Activated CD4-positive, alpha-beta T cell treated with anti-CD3 and anti-CD28 coated beads for 4 hours (primary cell): ENCODE measurements around the gene LEMD2.

Experiments used
- DNase-seq, 2 donors: peaks; one replicate each; pipeline ENCODE4 v3.0.0-alpha.2; 2020

Gene LEMD2

DNA sequence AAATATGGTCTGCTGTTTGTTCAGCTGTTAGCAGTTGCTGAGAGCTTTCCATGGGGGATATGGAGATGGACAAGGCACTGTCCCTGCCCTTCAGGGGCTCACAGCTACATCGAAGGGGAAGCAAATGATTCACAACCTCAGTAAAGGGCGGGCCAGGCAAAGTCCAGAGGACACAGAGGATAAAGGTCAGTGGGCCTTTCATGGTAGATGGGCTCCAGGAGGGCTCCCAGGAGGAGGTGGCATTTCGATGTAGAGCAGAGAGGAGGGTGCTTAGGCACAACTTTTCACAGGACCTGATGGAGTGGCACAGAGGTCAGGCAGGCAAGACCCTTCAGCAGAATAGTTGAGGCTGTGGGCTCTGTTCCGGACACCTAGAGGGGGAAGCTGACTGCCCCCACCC, 30.1 kb upstream of the LEMD2 start:
- DNase-seq: no peak

DNA sequence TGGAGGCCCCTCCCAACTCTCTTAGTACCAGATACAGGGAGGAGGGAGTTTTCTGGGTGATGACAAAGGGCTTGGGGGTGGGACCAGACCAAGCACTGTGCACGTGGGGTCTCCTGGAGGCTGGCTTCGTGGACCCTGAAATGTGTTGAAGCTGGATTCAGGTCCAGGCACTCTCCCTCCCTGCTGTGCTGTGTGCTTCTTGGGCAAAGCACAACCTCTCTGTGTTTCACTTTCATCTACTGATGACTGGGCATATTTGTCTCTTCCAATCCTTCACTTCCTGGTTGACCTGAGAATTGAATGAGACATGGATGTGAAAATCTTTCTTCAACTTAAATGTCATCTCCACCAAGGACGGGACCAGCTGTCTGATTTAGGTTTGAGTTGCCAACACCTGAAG, 29.4 kb upstream of the LEMD2 start:
- DNase-seq: no peak

DNA sequence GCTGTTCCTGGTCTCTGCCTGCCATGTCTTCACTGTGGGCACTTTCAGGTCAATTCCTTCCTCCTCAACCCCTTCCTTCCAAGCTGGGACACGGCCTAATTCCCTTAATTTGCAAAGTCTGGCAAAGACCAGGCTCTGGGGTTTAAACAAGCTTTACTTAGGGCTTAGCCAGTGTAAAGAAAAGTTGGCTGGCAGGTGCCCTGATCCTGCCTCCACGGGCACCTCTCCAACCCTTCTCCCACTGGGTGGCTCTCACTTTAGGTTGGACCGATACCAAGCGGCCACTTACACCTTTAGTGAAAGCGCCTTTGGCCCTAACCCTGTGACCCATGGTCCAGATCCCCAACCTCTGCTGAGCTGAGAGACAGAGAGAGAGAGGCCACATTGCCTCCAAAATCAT, 28.6 kb upstream of the LEMD2 start:
- DNase-seq: no peak

DNA sequence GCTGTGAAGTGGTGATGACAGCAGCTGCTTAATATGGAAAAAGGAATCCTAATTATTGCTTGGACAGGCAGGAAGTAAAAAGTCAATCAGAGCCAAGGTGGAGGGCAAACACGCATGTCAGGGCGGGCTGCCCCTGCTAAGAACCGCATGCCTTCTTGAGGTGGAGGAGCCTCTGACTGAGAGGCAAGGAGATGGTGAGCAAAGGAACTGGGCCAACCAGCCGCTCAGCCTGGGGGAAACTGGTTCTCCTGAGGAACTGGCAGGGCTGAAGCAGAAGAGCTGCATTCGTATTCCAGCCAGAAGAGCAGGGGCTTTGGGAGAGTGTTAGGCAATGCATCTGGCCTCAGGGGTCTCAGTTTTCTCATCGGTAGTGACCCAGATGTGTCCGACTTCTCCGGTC, 28.0 kb upstream of the LEMD2 start:
- no peak for DNase-seq

DNA sequence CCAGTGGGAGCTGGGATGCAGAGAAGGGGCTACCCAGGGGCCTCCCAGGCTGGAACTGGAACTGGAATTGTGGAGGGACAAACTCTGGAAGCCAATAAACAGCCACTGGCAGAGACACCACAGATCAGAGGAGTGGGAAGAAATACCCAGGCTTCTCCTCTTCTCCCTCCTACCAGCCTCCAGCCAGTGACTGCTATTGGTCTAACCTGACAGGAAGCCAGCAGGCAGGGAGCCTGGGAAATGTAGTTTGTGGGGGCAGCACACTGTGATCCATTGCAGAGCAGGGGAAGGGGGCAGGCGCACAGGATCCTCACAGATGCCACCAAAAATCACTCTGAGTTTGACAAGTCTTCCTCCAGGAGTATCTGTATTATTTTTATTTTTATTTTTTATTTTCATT, 26.9 kb upstream of the LEMD2 start:
- DNase-seq: no peak

DNA sequence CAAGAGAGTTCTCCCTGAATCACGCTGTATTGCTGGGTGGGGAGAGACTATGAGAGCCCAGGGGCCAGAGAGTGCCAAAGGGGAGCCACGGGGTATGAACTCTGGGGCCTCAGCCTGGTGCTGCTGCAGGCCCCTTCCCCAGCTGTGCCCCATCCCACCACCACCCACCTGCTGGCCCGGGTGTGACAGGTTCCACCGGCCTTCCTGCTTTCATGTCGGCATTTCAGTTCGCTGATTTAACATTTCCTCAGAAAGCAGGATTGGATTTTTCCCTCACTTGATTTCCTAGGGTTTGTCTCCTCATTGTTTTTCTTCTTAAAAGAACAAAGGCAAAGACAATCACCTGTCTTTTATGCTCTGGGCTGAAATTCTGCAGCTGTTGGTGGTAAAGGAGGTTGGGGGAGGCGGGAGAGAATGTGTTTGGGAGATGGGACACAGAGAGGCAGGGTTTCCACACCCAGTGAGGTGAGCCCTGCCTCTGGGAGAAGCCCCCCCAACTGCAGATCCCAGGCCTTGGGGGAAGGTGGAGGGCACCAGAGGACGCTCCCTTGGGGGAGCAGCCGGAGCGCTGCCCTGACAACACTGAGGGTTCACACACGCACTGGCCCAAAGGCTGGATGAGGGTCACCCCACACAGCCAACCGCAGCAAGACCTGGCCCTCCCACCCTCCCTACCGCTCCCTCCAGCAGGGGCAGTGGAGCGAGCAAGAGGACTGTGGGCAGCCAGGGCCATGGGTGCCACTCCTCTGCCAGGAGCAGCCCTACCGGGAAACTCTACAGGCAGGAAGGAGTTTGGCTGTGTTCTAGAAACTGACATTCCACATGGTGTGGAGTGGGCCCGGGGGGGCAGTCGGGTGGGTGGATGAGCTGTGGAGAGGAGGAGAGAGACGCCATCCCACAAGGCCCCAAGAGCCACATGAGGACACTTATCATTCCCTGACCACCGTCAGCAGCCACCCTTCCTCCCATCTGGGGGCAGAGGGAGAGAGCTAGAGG, 25.4 kb upstream of the LEMD2 start:
- no peak for DNase-seq

DNA sequence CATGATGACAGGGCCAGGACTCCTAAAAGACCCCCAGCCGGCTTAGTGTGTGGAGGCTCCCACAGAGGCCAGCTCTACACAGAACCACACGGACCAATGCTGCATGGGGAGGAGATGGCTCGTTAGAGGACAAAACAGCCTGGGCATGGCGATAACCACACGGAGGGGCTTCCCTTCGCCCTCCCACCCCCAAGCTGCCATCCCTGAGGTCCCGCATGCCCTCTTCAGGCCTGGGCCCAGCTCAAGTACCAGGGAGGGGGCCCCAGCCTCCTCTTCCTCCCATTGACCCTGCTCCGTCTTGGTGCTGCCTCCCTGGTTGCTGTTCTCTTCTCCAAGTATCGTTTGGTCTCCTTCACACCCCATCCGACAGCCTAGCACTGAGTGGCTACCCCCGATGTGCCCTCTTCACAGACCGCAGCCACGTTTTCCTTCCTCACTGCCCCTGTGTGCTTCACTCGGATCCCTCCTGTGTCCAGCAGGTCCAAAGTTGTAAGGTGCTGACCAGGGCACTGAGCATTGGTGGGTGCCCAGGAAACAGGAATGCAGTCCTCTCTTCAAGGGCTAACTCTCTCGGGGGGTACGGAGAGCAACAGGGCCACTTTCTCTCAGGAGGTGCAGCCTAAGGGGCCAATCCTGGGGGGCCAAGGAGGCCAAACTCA, 24.4 kb upstream of the LEMD2 start:
- no peak for DNase-seq

DNA sequence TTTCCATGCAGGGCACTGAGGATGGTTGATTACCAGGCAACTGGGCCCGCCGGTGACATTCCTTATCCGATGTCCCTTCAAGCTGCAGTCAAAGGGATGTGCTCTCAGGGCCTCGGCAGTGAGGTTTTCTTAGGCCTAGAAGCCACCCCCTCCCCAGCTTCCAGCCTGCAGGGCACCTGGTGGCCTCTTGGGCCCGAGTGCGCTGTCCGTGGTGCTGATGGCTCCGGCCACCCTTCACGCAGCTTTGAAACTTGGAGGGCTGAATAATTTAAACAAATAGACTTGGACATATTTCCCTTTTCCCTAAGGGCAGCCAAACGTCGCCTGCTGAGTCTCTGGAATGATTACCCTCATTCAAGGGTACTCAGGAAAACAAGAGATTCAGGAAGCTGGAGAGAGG, 23.7 kb upstream of the LEMD2 start:
- DNase-seq: peak in 1 of 2 donors; percentile 9

DNA sequence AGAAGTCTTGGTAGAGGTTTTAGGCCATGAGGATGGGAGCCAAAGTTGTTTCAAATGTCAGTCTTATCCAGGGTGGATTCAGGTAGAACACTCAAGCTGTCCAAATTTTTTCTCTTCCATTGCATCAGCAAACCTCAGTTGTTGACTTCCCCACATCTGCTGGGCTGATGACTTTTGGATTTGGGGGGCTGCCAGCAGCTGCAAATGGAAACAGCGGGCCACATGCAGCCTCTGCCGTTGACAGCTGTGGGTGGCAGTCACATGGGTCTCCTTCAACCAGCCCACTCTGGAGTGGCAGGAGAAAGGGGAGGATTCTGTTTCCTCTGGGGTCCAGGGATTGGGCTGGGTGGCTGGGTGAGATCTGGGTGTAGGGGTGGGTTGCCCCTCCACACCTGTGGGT, 20.7 kb upstream of the LEMD2 start:
- DNase-seq: no peak

DNA sequence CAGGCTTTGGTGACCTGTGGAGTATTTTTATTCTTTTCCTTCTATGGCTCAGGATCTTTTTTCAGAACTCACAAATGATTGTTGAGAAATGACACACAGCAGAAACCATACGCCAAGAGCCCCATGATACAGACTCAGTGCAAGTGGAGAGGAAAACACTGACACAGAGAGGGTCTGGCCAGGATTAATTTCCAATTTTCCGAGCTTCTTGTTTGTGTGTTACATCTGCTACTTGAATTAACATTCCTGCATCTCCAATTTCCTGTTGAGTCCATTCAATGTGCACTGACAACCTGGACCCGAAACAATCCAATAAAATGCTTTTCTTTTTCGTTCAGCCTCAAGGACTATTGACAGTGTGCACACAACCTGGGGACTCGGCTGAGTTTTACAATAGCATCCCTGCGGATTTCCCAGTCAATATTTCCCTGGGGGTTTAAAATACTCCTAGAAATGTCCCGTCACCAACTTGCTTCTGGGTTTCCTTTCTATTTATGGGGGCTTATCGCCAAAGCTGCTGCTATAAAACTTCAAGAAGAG, 19.8 kb upstream of the LEMD2 start:
- DNase-seq: no peak

DNA sequence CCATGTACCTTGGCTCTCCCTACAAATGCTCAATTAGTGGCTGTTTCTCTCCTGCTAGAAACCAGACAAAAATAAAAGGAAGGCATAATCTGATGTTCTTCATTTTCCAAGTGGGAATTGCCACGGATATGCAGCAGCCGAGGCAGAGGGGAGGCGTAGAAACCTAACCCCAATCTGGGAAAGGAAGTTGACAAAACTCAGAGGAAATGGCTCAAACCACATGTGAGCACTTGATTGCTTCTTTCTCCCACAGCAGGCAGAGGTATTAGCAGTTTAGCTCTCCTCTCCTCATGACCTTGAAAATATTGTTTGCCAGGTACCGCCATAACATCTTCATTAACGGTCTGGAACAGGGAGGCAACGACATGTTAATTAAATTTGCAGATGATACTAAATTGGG, 18.7 kb upstream of the LEMD2 start:
- no peak for DNase-seq

DNA sequence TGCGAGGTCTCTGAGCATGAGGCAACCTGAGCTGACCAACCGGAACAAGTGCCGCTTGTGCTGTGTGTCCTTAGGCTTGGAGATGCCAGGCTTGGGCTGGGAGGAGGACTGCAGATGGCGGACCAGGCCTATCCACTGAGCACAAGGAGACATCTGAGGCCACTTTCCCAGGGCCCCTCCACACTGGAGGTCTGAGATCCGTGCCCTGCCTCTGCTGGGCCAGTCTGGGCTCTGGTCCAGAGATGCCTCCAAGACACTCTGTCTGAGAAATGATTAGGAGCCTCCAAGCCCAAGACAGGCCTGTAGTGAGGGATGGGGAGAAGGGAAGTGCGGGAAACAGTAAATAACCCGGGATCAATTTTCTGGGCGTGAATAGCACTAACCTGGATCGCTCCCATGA, 17.9 kb upstream of the LEMD2 start:
- no peak for DNase-seq

DNA sequence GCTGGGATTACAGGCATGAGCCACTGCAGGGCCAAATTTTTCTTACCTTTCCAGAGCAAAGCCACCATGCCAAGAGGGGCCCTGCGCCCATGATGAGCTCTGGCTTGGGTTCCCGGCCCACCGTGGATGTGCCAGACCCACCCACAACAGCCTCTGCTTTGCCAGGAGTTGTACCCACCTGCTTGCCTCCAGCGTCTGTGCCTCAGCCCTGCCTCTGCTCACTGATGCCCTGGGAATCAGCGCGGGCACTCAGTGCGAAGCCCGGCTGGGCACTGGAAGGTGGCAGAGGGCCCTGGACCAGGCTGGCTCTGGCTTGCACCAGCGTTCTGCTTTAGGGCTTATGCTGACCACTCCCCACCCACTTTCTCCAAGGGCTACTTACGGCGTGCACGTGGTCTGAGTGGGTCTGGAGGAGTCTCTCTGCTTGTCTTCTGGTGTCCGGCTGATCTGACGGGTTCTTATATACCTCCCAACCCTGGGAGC, 14.7 kb upstream of the LEMD2 start, which contains the start of gene MLN:
MLN (minus strand) TSS at position 433 of the 483 bp plus-strand sequence. CDS start 2,840 bp downstream, outside the sequence.
- DNase-seq: no peak

DNA sequence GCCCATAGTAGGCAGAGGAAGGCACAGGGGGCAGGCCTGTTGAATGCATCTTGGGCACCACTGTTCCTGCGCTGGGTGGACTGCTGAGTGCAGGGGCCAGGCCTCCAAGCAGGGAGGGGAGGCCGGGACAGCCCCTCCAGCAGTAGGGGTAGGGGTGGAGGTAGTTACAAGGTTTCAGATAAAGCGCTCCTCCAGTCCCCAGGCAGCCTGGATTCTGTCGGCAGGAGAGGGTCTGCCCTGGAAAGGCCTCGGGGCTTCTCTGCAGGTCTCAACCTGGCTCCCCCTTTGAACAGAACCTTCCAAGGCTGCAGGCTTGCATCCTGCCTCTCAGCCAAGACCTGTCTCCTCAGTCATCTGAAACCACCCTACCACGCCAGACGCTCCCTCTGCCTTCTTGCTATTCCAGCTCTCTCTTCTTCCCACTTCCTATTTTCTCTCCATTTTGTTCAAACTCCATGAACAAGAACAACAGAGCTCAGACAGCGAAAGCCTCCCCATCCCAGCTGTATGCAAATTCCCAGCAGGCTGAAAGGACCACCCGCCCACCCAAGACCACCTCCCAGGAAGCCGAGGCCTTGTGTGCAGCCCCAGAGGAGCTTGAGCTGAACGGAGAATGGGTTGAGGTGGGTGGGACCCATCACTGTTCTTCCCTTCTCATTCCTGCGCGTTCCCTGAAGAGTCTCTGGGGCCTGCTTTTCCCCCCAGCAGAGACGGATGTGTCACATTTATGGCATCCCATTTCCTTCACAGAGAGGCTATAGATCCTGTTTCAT, 13.4 kb upstream of the LEMD2 start:
- DNase-seq: no peak

DNA sequence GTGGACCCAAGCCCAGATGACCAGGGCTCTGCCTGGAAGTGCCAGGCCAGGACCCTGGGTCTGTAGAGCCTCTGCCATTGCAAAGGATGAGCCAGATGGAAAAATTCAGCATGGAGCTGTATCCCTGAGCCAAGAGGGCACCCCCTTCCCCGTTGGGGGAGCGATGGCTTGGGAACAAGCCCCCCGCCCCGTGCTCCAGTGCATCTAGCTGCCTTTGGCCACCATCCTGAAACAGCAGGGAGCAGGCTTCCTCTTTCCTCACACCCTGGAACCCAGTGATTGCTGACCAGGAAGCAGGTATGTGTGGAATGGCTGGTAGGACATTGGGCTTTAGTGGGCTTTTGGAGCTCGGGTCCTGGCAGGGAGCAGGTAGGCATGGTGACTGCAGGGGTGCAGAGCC, 12.7 kb upstream of the LEMD2 start:
- DNase-seq: no peak

DNA sequence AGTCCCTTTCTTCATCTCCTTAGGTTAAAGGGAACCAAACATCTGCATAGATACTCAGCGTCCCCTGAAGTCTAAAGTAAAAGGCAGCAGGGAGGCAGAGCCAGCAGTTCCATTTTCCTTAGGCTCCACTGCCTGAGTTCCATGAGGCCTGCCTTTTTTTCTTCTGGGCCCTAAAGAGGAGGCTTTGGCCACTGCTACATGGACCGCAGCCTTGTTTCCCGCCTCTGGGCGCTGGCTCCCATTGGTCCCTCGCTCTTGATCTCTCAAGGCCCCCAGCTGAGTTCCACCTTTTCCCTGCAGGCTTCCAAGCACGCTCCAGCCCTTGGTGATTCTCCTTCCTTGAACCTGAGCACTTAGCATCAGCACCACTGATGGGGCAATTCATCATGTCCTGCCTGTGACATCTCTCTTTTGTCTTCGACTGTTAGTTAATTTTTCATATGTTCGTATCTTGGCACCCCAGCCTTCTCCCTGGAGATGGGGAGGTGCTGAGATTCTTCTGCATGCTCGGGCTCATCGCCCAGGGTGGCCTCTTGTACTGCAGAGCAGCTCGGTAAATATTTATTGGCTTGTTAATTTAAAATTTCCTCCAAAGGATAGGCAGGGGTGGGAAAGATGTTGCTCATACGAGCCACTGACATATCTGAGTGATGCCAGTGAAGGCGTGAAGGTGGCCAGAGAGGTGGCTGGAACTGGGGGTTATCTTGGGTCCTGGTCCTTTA, 11.5 kb upstream of the LEMD2 start:
- DNase-seq: no peak

DNA sequence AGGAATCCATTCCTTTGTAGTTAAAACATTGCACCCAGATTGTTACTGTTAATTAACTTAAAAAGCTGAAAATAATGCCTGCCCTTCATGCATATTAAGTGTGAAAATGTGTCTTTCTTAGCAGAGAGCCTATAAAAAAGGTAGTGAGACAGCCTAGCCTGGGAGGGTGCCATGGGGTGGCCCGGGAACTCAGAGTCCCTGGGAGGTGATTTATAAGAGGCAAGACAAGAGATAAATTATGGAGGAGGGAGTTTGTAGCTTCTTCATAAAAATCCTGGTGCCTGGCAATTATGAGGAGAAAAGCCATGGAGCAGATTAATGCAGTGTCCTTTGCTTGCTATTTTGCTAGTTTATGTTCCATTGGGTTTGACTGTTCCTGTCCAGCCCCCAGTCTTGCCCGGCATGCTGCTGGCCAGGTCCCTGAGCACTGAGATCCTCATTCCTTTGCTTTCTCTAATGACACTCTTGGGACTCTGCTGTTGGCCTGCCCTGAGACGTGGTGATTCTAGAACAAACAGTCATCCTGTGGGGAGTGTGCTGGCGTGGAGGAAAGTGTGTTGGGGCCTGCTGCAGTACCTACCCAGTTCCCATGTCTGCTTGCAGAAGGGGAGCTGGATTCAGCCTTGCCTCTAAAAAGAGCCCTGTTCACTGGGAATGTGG, 10.7 kb upstream of the LEMD2 start:
- no peak for DNase-seq

DNA sequence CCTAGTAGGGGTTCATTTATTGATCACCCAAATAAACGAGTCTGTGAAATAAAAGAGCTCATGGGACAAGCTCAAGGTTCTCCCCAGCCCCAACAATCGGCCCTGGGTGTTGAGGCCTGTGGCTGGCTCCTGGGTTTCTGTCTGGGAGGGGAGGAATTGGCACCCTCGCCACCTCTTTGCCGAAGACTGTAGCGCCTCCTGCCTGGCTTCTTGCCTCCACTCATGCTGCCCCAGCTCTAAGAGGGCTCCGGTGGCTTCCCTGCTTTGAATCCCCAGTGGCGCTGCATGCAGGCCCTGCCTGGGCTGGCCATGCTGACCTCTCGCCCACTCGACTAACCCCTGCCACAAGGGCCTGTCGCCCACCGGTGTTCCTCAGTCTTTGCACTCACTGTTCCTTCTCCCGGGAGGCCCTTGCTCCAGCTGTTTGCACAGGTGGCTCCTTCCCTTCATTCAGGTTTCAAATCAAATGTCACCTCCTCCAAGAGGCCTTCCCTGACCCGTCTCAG, 9.5 kb upstream of the LEMD2 start:
- DNase-seq: no peak

DNA sequence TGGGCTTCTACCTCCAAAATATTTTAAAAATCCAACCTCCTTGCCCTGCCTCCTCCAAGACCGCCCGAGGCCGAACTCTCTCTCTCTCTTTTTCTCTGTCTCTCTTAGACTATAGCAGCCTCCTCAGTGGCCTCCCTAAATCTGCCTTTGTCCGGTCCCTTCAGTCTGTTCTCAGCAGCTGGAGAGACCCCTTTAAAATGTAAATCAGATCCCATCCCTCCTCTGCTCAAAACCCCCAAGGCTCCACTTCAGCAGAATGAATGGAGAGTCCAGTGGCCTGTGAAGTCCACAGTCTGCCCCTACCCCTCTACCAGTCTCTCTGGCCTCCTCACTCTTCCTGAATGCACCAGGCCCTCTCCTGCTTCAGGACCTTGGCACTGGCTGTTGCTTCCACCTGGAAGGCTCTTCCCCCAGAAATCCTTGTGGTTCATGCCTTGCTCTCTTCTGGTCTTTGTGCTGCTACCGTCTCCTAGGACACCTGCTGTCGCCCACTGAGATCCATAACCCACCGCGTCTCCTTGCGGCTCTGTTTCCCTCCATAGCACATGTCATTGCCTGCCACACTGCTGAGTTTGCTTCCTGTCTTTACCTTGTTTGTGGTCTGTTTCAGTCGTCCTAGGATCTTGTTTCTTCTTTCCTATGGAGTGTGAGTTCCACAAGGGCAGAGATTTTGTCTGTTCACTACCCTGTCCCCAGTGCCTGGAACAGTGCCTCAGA, 8.9 kb upstream of the LEMD2 start:
- no peak for DNase-seq

DNA sequence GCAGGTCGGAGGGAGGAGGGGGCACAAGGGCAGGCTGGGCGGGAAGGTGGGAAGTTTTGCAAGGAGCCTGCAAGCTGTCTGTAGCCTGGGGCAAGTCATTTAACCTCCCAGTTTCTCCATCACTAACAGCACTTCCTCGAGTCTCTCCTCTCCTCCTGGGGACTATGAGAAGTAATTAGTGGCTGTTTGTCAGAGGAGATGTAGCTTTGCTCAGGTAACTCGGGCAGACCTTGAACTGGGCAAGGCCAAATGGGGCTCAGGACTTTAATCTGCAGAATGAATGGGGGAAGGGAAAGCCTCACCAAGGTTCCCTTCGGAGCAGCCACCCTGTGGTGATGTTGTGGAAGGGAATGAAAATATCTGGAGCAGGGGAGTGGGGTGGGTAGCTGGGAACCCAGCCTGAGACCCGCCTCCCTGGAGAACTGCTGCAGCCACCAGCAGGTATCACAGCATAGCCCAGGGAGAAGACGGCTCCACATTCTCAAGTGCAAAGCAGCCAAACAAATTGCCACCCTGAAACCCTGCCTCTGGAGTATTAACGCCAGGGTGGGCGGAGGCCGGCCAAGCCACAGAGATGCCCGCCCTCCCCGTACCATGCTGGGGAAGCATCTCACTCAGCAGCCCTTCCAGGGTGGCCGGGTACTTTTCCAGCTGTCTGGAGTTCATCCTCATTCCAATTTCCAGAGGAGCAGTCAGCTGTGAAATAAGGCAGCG, 6.1 kb upstream of the LEMD2 start:
- no peak for DNase-seq
